K562 (cell line): Measurements from ENCODE around the gene PEDS1. TPM values are rescaled to one million over a fixed set of nuclear protein-coding genes. Genes with fewer than 3 reads are reported as not detected.

Experiments used
- ATAC-seq: fragments of 200-7000 bp; cut with Tn5 transposase; 3 replicates; pipeline ENCODE4 v1.9.1; 2020; ENCODE audit warnings: moderate library complexity
- BruUV-seq: library from RNA; stranded (reverse); fragments of 400-500 nt; replicated peaks from 2 replicates; lab custom pipeline; 2021; lab: Mats Ljungman, UMichigan
- CTCF ChIA-PET: fragments of 300-600 bp; formaldehyde crosslinking; extraction: SDS; loops from one replicate; lab custom pipeline; 2021; ENCODE audit warnings: low intra/inter-chr PET ratio; lab: Yijun Ruan, JAX
- POLR2A ChIA-PET: fragments of 300-600, 350-650 bp; sonication (Branson Sonifier 250); formaldehyde crosslinking; extraction: SDS; loops from one replicate; lab custom pipeline; 2021; ENCODE audit warnings: antibody characterized with exemption, inconsistent platforms; lab: Yijun Ruan, JAX
- DNase-seq, 4 experiments: peaks; one replicate each; pipeline versions ENCODE4 v3.0.0 to v3.0.0-alpha.2; 2011 to 2018; ENCODE audit warnings: low spot score in 3 of 4, mixed read lengths in 3 of 4; ENCODE audit errors: extremely low read depth in 1 of 4
- FAIRE-seq: peaks from 2 replicates; lab custom pipeline; 2011; peaks lifted over from hg19 to GRCh38; lab: Jason Lieb, UNC
- H2AFZ ChIP-seq: 2 replicates; pipeline ENCODE4 v1.6.0; 2011; ENCODE audit warnings: low read depth, low read length, control low read depth, inconsistent platforms
- H3K27ac ChIP-seq: fragments of 200-600 bp; 3 replicates; pipeline ENCODE4 v1.8.0; 2011; ENCODE audit warnings: low read depth, mild to moderate bottlenecking, control low read depth, inconsistent platforms, low read length, moderate library complexity, mixed read lengths; ENCODE audit errors: extremely low read depth
- H3K27me3 ChIP-seq, 2 experiments: fragments of 300-600 bp in 1 of 2; 2 replicates in 1 of 2; 3 replicates in 1 of 2; pipeline versions ENCODE4 v1.6.0 to v1.8.0; 2011; ENCODE audit warnings: inconsistent platforms in 2 of 2, low read length in 2 of 2, mild to moderate bottlenecking in 1 of 2, mixed read lengths in 1 of 2, moderate library complexity in 1 of 2; ENCODE audit not compliant: control insufficient read depth in 2 of 2, insufficient read depth in 2 of 2
- H3K36me3 ChIP-seq: fragments of 300-600 bp; 3 replicates; pipeline ENCODE4 v1.8.0; 2011; ENCODE audit warnings: mild to moderate bottlenecking, low read length, inconsistent platforms; ENCODE audit not compliant: control insufficient read depth, insufficient read depth
- H3K4me1 ChIP-seq, 2 experiments: fragments of 200-600 bp in 1 of 2; replicated peaks in 1 of 2; 2 replicates in 1 of 2; 3 replicates in 1 of 2; pipeline versions ENCODE4 v1.5.1 to v1.8.0; 2011; ENCODE audit warnings: inconsistent platforms in 2 of 2, low read length in 2 of 2, mild to moderate bottlenecking in 1 of 2, mixed read lengths in 1 of 2, moderate library complexity in 1 of 2; ENCODE audit not compliant: control insufficient read depth in 2 of 2, insufficient read depth in 2 of 2
- H3K4me2 ChIP-seq: 2 replicates; pipeline ENCODE4 v1.6.1; 2011; ENCODE audit warnings: low read length, control low read depth, inconsistent platforms, mixed read lengths; ENCODE audit not compliant: insufficient read depth
- H3K4me3 ChIP-seq: fragments of 200-600 bp; sonication (generic), shearing (Covaris generic); 2 replicates; pipeline ENCODE4 v1.5.1; 2016; ENCODE audit warnings: control low read depth, inconsistent platforms
- H3K79me2 ChIP-seq: fragments of 200-600 bp; 3 replicates; pipeline ENCODE4 v1.8.0; 2011; ENCODE audit warnings: low read length, inconsistent platforms; ENCODE audit not compliant: control insufficient read depth, insufficient read depth
- H3K9ac ChIP-seq, 2 experiments: 2 replicates each; pipeline versions ENCODE4 v1.6.0 to v1.6.1; 2011; ENCODE audit warnings: low read depth in 2 of 2, low read length in 2 of 2, control low read depth in 1 of 2, inconsistent platforms in 1 of 2, mild to moderate bottlenecking in 1 of 2, mixed read lengths in 1 of 2; ENCODE audit not compliant: insufficient read depth in 1 of 2
- H3K9me1 ChIP-seq: one replicate; pipeline ENCODE4 v1.6.0; 2011; ENCODE audit warnings: inconsistent platforms, mild to moderate bottlenecking, low read length, moderate library complexity; ENCODE audit not compliant: control insufficient read depth, insufficient read depth
- H3K9me3 ChIP-seq: replicated peaks from 2 replicates; pipeline ENCODE4 v1.5.1; 2011; ENCODE audit warnings: low read depth, low read length, inconsistent platforms; ENCODE audit not compliant: control insufficient read depth, insufficient read depth
- H4K20me1 ChIP-seq: replicated peaks from 2 replicates; pipeline ENCODE4 v1.6.1; 2011; ENCODE audit warnings: low read length, inconsistent platforms, mixed read lengths; ENCODE audit not compliant: control insufficient read depth, insufficient read depth
- FOXK1 ChIP-seq: sonication (generic); formaldehyde crosslinking; IDR thresholded peaks from 2 replicates; pipeline ENCODE4 v1.8.0; 2022; ENCODE audit warnings: missing genetic modification reagents, mild to moderate bottlenecking, borderline replicate concordance
- GATA2 ChIP-seq: sonication (generic); formaldehyde crosslinking; IDR thresholded peaks from 2 replicates; pipeline ENCODE4 v1.4.0; 2020; ENCODE audit warnings: mild to moderate bottlenecking, missing genetic modification reagents
- NCOA4 ChIP-seq: fragments of 450-650 bp; IDR thresholded peaks from 2 replicates; pipeline ENCODE4 v1.6.1; 2018; ENCODE audit warnings: mild to moderate bottlenecking; ENCODE audit not compliant: partially characterized antibody
- POLR2B ChIP-seq: fragments of 450-650 bp; IDR thresholded peaks from 2 replicates; pipeline ENCODE4 v1.6.1; 2018; ENCODE audit warnings: low read depth; ENCODE audit not compliant: partially characterized antibody
- PRMT5 ChIP-seq: sonication (generic); formaldehyde crosslinking; IDR thresholded peaks from 2 replicates; pipeline ENCODE4 v1.5.0; 2020; ENCODE audit warnings: missing genetic modification reagents
- PTRF ChIP-seq: fragments of 450-650 bp; IDR thresholded peaks from 2 replicates; pipeline ENCODE4 v1.6.1; 2016; ENCODE audit warnings: mild to moderate bottlenecking, missing genetic modification characterization, missing compliant biosample characterization
- SIX5 ChIP-seq, 2 experiments: IDR thresholded peaks; 2 replicates each; pipeline ENCODE4 v1.6.1; 2011; ENCODE audit warnings: low read length in 2 of 2, borderline replicate concordance in 1 of 2, low read depth in 1 of 2, mild to moderate bottlenecking in 1 of 2, moderate library complexity in 1 of 2; ENCODE audit not compliant: insufficient read depth in 1 of 2
- SP1 ChIP-seq: sonication (generic); formaldehyde crosslinking; IDR thresholded peaks from 2 replicates; pipeline ENCODE4 v1.8.1; 2022; ENCODE audit warnings: mild to moderate bottlenecking, missing genetic modification reagents
- SUPT5H ChIP-seq: fragments of 450-650 bp; IDR thresholded peaks from 2 replicates; pipeline ENCODE4 v1.6.1; 2016
- TFE3 ChIP-seq: fragments of 450-650 bp; formaldehyde crosslinking; IDR thresholded peaks from 2 replicates; pipeline ENCODE4 v1.4.0; 2020; ENCODE audit warnings: mild to moderate bottlenecking, mixed read lengths
- ZBTB33 ChIP-seq: sonication (generic); formaldehyde crosslinking; IDR thresholded peaks from 2 replicates; pipeline ENCODE4 v1.8.1; 2023; ENCODE audit warnings: mild to moderate bottlenecking, missing genetic modification reagents
- ZBTB9 ChIP-seq: fragments of 450-650 bp; formaldehyde crosslinking; IDR thresholded peaks from 2 replicates; pipeline ENCODE4 v1.4.0; 2020; ENCODE audit warnings: mild to moderate bottlenecking, moderate library complexity
- ZC3H4 ChIP-seq: sonication (generic); formaldehyde crosslinking; IDR thresholded peaks from 2 replicates; pipeline ENCODE4 v1.9.0; 2021; ENCODE audit warnings: missing genetic modification reagents, borderline replicate concordance
- ZNF408 ChIP-seq: fragments of 250-450 bp; sonication (Bioruptor Pico); IDR thresholded peaks from 2 replicates; pipeline ENCODE4 v1.4.0; 2020; ENCODE audit warnings: low read depth, mild to moderate bottlenecking, moderate library complexity
- ZNF583 ChIP-seq: fragments of 250-450 bp; sonication (Bioruptor Pico); IDR thresholded peaks from 2 replicates; pipeline ENCODE4 v1.4.0; 2020
- WGBS: fragments of 100-300 bp; shearing (Covaris generic); methylation state at CpG from one replicate; pipeline ENCODE4 v1.1.6; 2016; ENCODE audit warnings: low coverage, mixed read lengths; ENCODE audit not compliant: insufficient coverage; ENCODE audit errors: missing lambda C conversion rate; 5-methylcytosine and 5-hydroxymethylcytosine counted together
- in situ Hi-C: fragments of 300-500 bp; cut with MboI; formaldehyde crosslinking; loops from 4 replicates; pipeline ENCODE4 v1.15.0; 2018; ENCODE audit warnings: inconsistent platforms, mixed read lengths
- intact Hi-C: fragments of 100-400 bp; cut with micrococcal nuclease; formaldehyde crosslinking; loops from 2 replicates; pipeline ENCODE4 v1.14.2; 2022
- polyA plus RNA-seq, 8 experiments: library from polyadenylated mRNA; depleted of rRNA in 4 of 8; stranded (reverse) in 5 of 8; unstranded in 3 of 8; fragments of >200 nt; fragmentation: Nextera tagmentation in 2 of 8; fragmentation: Illumina TruSeq in 1 of 8; extraction: Ambion mirVana in 2 of 8; extraction: Trizol in 1 of 8; gene quantifications; 2 replicates each; pipeline versions ENCODE4 v1.2.1 to v1.2.3, GENCODE V29; 2011 to 2014; ENCODE audit warnings: inconsistent platforms in 1 of 8, missing spikeins in 1 of 8
- total RNA-seq, 7 experiments: library from RNA; depleted of rRNA in 6 of 7; stranded (reverse); fragments of >200 nt in 6 of 7; fragmentation: Illumina TruSeq in 2 of 7; extraction: Trizol in 2 of 7; gene quantifications; 2 replicates each; pipeline versions ENCODE4 v1.2.1 to v1.2.3, GENCODE V29; 2011 to 2021; ENCODE audit warnings: low replicate concordance in 1 of 7

The PEDS1 gene
- total and polyA plus RNA-seq, 9 of the 15 experiments (the other 6 are each of a cell fraction or from before 2014, with no cell fraction given): 2.9 to 38.5 (median 24.2) TPM

GRCh38 chr20:50193199-50193835 lies 39.8 kb upstream of the PEDS1 start:
- no TSS peak for BruUV-seq
- TF ChIP-seq PTRF (no peak), SP1 (CRISPR knock-in tag) (peak; percentile 70; the same call in 1 of the 2 replicates), ZC3H4 (CRISPR knock-in tag) (peak; percentile 79; the same call in 1 of the 2 replicates), ZNF408 (CRISPR knock-in tag) (no peak), ZBTB33 (CRISPR knock-in tag) (0 out of 2 replicates have a peak, but pooled peaks have one; percentile 31), SUPT5H (0 out of 2 replicates have a peak, but pooled peaks have one; percentile 4), ZBTB9 (CRISPR knock-in tag) (peak; percentile 37; the same call in 1 of the 2 replicates), GATA2 (no peak), FOXK1 (CRISPR knock-in tag) (peak; percentile 88; the same call in 1 of the 2 replicates), ZNF583 (CRISPR knock-in tag) (no peak), PRMT5 (CRISPR knock-in tag) (no peak), POLR2B (peak; percentile 15), SIX5 (IDR thresholded peaks at IDR 0.05; ENCODE audit: borderline replicate concordance in 1 of 2, insufficient read depth in 1 of 2, low read depth in 1 of 2, low read length in 2 of 2) (no peak), TFE3 (no peak), NCOA4 (no peak)

More at GRCh38 chr20:50193199-50193835, 39.8 kb upstream of the PEDS1 start:
- CTCF ChIA-PET: no interaction called here
- Histone ChIP-seq H4K20me1 (peaks cover 16% of the 10 kb centered on the region; the same call in 1 of the 2 replicates), H3K79me2 (peaks cover 41% of the 10 kb centered on the region), H3K4me2 (peak overlapping the region; percentile 96), H3K9me3 (no peaks in the 10 kb centered on the region), H3K27ac (peak overlapping the region; percentile 99), H3K27me3 (no peaks in the 10 kb centered on the region), H3K9ac (peak overlapping the region; percentile 95 to 96), H3K9me1 (peaks cover 12% of the 10 kb centered on the region), H3K36me3 (peaks cover 18% of the 10 kb centered on the region), H3K4me3 (peak overlapping the region; percentile 95), H3K4me1 (peaks cover 42 to 85% of the 10 kb centered on the region in 2 experiments), H2AFZ (no peak overlapping the region)
- in situ Hi-C loops (no loop called here), intact Hi-C loops (loop anchor here (5.0 kb wide), 1 partner anchor 99 kb away; no protein-coding TSS in a partner anchor)
- ATAC-seq: peak; percentile 0; the same call in 2 of the 3 replicates
- 49% methylated on average over 10 of the region's 10 CpGs for WGBS
- DNase-seq: peak in 3 of 4 experiments; percentile 39 to 60 (median 60)
- FAIRE-seq: no peak
- POLR2A ChIA-PET: interaction anchor here (0.6 to 2.4 kb wide), 12 partner anchors 9 to 289 kb away, joined by 3 to 17 read pairs (median 4); no protein-coding TSS in a partner anchor
